Germinal center (tissue), 1 donor: Measurements from ENCODE around the gene RTL1.

Experiments
- DNase-seq: peaks from one replicate; pipeline ENCODE4 v3.0.0; 2012; ENCODE audit warnings: mixed read lengths, low spot score

Gene RTL1

DNA sequence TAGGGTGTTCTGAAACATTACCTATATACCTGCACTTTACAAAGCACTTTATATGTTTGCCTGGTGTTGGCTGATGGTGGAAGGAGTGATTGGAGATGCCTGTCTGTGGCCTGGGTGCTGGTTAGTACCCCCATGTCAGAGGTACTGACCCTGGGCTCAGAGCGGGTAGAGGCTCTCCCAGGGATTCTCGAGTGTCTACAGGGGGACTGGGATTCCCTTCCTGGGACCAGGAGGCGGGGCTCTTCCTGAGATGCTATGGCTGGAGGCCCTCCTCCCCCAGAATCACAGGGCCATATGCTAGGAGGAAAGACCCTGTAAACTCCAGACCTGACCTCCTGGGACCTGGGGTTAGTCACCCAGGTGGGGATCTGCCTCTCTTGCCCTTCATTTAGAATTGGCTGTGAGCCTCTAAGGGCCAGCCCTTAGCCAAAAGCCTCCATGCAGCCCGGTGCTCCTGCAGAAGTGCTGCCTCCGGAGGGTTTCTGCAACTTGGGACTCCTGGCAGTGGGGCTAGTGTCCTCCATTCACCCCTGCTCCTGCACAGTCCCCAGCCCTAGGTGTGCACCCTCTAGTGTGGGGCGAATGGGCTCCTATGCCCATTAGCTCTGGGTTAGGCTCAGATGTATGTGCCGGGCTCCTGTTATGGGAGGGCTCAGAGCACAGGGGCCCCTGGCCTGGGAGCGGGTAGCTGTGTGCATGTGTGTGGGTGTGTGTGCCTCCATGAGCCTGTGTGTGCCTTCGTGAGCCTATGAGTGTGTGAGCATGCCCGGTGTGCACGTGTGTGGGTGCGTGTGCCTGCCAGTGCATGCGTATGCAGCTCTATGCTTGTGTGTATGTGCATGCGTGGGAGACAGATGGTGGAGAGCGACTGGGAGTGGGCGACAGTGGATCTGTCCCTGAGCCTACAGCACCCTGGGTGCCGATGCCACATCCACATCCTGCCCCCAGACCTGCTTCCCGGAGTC lies 36.6 kb downstream of the RTL1 start:
- no peak for DNase-seq

DNA sequence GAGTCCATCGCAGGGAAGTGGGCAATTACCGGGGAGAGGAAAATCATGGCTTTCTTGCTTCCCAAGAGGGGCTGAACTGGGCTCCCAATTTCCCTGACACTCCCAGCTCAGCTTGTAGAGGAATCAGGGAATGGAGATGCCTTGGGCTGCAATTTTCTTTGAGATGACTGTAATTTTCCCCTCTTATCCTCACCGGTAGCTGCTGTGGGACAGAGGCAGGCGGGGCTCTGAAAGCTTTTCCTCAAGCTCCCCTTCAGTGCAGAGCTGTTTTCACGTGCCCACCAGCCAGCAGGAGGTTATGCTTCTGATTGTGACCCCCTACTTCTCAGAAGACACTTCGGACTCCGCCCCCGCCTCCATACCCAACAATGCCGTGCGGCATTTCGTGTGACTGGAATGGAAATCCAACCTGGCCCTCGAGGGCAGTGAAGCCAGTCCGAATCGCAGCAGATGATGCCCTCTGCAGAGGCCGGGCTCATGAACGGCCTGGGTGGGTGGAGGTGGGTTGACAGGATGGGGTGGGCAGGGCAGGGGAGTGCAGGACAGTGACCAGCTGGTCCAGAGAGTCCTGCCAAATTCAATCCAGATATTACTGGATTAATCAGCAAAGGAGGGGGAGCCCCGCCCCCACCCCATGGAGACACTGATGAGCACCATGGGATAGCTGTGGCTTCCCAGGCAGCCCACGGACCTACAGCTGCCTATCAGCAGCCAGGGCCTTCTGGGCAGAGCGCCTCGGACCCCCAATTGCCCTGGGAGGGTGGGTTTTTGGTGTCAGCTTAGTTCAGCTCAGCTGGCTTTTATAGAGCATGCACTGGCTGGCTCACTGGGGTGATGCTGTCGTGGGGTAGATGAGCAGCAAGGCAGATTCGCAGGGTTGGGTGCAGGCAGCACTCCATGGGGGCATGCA lies 37.6 kb downstream of the RTL1 start:
- no peak for DNase-seq

DNA sequence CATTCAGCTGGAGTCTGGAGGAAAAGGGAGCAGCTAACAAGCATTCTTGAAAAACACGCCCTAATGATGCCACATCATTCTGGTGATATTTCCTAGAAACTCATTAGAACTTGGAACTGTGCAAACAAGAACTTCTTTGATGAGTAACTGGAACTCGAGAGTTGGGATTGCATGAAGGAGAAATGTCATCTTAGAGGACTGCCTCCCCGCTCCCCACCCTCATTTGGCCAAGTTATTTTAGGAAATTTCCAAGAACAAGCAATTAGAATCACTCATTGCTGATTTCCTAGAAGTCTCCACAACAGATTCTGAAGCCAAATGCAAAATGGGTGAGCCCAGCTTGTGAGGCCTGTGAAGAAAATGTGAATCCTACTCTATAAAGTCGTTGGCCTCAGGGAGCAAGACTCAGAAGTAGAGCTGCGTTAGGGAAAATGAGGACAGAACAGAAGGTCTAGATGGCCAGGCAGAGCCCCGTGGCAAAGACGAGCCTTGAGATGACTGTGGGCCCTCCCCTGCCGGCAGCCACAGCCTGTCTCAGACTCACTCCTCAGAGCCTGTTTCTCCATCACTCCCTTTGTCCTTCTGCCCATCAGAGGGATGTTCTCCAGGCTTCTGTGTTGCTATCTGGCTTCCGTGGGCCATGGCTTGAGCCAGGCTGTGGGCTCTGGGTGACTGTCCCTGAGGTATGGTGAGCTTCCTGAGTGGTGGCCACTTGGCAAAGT lies 38.4 kb downstream of the RTL1 start:
- DNase-seq, result no peak

DNA sequence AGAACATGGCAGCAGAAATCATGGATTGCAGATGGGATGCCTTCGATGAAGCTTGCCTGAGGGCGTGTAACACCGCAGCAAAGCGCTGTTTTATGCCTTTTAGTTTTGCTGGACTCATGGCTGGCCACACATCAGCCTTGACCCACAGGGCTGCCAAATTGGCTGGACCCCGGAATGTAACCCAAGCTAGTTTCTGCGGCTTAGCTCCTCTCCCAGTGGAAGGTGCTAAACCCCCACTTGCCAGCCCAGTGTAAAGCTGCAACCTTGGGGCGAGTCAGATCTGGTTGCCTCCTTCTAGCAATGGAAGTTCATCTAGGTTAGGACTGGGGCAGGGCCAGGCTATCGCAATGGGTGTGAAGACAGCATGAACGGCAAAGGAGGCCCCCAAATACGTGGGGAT lies 39.3 kb downstream of the RTL1 start:
- no peak for DNase-seq

DNA sequence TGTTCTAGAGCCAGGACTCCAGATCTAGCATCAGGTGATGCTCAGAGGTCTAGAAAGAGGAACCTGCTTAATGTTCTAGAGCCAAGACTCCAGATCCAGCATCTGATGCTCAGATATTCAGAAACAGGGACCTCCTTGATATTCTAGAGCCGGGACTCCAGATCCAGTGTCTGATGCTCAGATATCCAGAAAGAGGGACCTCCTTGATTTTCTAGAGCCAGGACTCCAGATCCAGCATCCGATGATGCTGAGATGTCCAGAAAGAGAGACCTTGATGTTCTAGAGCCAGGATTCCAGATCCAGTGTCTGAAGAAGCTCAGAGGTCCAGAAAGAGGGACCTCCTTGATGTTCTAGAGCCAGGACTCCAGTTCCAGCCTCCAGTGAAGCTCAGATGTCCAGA lies 40.7 kb downstream of the RTL1 start:
- DNase-seq, result no peak

DNA sequence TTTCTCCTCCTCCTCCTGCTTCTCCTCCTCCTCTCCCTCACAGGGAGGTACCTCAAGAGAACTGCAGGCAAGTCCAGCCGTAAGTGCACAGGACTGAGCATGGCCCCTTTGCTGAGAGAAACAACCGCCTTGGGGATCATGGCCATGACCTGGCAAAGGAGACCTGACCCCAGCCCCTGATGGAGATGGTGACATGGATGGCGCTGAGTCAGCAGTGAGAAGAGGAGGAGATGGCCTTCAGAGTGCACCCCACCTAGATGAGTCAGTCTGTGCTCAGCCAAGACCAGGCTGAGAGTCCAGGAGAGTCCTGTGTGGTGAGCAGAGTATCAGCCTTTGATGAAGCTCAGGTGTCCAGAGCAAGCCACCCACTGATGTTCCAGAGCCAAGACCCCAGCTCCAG lies 41.2 kb downstream of the RTL1 start:
- DNase-seq, result no peak

DNA sequence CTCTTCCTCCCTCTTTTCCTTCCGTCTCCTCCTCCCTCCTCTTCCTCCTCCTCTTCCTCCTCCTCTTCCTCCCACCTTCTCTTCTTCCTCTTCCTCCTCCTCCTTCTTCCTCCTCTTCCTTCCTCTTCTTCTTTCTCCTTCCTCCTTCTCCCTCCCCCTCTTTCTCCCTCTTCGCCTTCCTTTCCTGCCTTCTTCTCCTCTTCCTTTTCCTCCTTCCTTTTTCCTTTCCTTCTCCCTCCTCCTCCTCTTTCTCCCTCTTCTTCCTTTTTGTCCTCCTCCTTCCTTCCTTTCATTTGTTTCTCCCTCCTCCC lies 41.6 kb downstream of the RTL1 start:
- DNase-seq, result no peak

DNA sequence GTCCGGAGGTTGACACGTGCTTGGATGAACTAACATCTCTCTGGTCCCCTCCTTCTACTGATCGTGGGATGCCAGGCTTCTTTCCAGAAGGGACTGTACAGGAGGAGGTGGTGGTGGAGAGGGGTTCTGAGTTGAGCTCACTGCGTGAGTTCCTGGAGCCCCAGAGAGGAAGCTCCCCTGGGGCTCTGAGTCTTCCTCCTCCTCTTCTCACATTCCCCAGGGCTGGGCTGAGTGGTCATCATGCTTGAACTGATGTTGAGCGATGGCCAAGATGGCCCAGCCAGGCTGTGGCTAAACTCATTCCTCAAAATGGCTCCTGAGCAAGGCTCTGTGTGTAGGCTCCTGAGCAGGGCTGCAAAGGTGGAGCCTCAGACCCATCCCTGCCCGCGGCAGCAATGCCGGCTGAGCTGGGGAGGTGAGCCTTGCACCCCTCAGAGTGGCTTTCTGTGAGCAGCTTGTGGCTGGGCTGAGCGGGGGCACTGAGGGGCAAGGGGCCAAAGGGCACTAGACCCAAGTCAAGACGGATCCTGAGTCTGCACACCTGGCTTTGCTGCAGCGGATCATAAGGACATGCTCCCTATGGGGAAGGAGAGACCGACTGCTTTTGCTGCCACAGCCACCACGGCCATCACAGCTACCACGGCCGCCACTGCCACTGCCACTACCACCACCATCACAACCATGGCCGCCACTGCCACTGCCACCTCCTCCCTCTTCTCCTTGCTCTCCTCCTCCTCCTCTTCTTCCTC lies 42.2 kb downstream of the RTL1 start:
- DNase-seq, result no peak

DNA sequence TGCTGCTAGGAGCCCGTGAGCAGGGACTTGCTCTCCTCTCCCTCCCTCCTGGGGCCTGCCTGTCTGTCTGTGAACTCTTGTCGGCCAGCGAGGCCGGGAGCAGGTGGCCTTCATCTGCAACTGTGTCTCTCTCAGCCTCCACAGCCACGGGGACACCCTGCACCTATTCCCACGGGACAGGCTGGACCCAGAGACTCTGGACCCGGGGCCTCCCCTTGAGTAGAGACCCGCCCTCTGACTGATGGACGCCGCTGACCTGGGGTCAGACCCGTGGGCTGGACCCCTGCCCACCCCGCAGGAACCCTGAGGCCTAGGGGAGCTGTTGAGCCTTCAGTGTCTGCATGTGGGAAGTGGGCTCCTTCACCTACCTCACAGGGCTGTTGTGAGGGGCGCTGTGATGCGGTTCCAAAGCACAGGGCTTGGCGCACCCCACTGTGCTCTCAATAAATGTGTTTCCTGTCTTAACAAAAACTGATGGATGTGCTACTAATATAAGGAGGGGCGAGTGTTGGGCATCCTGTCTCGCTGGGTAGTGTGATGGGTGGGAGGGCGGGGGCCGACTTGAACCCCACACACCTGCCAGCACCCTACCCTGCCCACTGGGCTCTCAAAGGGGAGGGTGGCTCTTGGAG lies 42.9 kb downstream of the RTL1 start:
- DNase-seq, result no peak

DNA sequence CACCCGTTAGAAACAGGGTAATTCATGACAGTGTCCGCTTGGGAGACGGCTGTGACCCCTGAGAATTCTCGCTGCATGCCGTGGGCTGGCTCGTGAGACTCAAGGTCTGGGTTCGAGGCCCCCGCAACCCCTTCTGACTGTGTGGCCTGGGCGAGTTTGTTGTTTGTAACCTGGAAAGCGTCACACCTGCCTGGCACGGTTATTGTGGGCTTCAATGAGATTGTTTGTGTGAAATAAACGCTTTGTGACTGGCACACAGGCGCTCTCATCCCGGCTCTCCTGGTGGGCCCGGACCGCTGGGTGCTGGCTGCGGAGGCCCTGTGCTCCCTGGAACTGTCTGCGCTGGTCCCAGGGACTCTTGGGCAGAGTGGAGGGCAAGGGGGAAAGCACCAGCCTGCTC lies 43.7 kb downstream of the RTL1 start:
- DNase-seq, result no peak

DNA sequence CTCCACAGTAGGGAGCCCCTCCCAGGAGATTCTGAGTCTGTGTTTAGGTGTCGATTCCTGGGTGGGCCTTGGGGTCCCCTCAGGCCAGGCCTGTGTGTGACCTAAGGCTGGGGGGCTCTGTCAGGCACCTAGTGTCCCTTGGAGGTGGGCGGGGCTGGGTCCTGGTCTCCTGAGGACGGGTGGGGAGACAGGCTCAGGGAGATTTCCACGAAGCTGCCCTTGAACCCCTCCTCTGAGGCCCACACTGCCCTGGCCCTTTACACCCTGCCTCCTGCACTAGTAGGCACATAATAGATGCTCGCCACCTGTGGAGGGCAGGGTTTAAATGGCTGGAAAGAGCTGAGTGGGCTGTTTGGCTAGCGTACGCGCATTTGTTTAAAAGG lies 44.7 kb downstream of the RTL1 start:
- no peak for DNase-seq

DNA sequence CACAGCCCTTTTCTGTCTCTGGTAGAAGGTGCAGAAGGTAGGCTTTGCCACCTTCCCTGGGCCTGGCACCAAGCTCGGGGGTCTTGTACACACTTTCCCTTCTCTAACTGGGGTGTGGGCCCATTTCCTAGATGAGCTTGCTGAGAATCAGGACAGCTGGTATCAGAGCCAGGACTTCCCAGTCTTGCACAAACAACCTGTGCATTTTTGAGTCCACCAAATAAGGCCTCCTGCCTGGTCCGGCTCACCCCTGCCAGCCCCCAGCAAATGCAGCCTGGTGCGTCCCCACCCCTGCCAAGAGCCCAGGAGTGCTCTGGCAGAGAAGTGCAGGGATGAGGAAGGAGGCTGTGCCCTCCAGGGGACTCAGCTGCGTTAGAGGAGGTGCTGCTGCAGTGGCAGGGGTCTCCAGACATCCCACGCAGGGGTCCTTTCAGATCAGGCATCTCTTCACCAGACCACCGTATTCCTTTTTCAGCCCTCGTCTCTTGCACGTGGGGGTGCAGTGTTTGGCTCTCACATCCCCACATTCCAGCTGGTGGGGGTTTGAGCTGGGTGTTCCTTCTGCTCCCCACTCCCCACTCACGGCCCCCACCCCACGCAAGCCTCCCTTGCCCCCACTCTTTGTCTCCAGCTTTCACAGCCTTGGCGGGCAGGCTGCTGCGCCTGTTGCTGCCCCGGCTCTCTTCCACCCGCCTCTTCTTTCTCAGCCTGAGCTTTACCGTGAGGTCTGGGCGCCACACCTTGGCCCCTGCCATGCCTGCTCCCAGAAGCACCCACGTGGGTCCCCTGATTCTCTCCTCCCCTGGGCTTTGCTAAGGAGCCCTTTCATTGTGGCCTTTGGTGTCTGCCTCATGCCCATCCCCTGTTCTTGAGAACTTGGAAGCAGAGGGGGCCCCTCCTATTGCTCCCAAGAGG lies 45.3 kb downstream of the RTL1 start:
- DNase-seq, result no peak

DNA sequence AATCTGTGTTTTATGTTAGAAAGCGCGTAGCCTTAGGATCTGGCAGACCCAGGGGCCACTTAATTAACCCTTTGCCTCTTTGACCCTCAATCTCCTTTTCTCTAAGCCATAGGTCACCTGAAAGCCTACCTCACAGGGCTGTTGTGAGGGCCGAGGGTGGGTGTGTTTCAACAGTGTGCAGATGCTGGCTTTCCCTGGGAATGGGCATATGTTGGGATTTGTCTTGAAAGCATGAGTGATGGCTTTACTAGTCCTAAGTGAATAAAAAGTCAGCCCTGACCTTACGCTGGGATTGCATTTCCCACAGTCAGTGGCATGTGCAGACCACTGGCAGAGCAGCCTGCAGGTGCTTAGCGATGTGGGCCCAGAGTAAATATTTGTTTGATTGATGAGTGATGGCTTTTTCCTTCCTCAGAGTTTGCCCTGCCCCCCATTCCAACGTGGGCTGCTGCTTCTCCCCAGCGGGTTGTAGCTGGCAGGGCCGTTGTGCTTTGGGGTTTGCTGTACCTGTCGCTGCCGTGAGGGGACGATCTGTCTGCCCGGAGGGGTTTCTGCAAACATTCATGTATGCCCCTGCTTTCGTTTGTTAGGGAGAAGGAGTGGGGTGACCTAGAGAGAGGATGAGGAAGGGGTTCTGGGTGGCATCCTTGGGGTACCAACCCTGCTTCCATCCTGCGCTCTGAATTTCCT lies 46.1 kb downstream of the RTL1 start:
- DNase-seq, result no peak

DNA sequence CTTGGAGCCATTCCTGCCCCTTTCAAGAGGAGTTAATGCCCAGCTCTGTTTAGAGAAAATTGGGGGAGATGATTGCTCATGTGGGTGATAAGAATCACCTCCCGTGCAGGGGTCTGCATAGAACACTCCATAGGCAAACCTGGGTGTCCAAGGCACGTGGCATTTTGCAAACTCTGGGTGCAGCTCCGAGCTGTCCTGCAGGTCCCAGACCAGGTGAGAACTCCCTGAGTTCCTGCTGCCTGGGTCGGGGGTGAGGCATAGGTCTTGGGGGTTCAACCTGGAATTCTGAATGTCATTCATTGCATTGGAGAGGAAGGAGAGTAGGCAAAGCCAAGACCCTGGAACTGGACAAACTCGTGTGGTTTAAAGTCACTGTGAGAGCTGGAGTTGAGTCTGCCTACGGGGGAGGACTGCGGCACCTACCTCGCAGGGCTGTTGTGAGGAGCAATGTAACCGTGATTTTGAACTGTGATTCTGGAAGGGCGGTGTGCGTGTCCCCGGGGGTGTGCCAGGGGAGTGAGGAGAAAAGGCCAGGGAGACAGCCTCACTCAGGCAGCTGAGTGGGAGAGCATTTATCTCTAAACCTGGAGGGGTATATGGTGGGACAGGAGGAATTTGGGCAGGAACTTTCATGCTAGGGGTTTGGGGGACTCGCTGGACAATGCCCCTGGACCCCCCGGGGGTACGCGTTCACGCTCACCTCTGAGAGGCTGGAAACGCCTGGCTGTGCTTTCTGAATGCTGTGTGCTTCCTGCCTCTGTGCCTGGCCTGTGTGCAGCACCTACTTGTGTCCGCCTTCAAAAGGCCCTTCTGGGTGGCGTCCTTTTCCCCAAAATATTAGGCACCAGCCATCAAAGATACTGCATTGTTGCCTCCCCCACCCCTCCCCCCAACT lies 47.2 kb downstream of the RTL1 start:
- DNase-seq, result no peak

DNA sequence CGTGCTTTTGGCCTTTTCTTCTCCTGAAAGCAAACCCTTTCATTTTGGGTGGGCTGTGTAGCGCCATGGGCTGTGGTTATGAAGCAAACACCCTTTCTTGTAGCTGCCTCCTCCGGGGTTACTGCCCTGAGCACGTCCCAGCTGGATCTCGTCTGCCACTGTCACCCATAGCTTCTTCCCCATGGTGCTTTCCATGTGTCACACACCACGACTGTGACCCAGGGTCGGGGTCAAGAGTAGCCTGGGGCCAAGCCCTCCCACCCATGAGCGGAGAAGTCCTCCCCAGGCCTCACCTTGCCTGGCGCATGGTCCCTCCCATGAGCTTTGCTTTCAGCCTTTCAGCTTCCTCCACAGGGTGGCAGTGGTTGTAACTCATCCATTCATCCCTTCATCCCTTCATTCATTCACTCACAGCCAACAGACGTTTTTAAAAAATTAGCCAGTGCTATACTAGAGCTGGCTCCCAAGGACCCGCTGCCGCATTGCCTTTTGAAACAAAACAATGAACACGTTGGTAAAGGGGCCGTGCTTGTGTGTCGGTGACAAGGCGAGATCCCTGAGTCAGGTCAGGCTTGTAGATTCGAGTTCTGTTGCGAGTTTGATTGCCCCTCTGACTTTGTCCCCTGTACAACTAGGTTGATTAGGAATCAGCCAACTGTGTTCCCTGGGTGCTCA lies 48.1 kb downstream of the RTL1 start:
- DNase-seq, result no peak

DNA sequence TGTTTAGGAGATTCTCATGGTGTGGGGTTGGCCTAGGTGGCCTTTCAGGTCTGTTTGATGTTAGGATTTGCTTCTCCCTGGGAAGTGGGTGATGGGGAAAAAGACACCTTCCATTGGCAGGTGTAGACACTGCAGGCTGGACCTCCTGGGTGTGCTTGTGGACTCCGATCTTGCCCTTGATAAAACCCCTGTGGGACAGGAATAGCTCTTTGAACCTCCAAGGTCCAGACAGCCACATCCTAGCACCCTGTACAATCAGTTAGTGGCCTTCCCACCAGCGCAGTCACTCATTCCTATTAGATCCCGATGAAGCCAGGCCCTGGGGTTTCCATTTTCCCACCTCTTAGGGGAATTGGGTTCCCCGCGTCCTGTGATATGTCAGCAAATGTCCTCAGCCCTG lies 49.1 kb downstream of the RTL1 start:
- no peak for DNase-seq

DNA sequence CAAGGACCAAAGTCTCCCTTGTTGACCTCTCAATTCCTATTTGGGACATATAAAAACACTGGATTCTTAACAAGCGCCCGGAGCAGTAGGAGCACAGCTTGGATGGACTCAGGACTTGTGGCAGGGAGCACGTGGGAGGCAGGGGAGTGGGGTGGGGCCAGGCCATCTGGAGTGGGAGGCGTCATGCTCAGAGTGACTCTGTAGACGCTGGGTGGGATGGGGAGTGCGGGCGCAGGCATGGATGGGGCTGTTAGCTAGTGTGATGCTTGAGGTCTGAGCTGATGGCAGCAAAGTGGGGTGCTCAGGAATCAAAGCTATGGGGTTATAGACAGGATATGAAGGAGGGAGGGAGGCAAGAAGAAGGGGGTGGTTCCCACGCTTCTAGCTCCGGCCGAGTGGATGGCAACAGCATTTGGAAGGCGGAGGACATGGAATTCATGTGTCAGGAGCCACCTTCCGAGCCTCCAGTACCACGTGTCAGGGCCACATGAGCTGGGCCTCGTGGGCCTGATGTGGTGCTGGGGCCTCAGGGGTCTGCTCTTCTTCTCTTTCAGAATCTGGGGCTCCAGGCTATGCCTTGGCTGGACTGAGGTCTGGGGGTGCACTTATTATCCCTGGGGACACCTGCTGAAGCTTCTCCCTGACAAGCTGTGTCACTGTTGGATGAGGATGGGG lies 51.4 kb downstream of the RTL1 start:
- DNase-seq, result no peak

DNA sequence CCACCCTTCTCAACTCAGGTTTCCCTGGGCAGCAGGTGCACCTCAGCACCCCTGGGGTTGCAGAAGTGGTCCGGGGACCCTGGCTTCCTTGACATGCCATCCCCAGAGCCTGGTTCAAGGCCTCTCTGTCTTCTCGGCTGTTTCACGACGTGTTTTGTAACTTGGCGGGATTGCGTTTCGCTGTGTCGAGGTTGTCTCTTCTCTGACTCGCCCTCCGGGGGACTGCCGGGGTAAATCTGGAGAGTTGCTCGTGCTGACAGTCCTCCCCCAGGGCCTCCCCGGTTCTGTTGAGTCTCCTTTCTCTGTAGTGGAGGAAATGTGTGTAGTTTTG lies 52.0 kb downstream of the RTL1 start:
- no peak for DNase-seq
